Astrocyte (in vitro differentiated cells and primary cell): Measurements from ENCODE around the gene FRMD7.

Experiments used
- EZH2 ChIP-seq: IDR thresholded peaks from 2 replicates; pipeline ENCODE4 v1.6.1; 2012; ENCODE audit warnings: mild to moderate bottlenecking, low read length, inconsistent platforms; ENCODE audit not compliant: insufficient read depth
- TF ChIP-seq, protein P1 (sequence below): IDR thresholded peaks from 2 replicates; pipeline ENCODE4 v1.5.1; 2011; ENCODE audit warnings: low read depth, mild to moderate bottlenecking, inconsistent platforms, low read length, moderate library complexity; ENCODE audit not compliant: insufficient read depth

DNA sequence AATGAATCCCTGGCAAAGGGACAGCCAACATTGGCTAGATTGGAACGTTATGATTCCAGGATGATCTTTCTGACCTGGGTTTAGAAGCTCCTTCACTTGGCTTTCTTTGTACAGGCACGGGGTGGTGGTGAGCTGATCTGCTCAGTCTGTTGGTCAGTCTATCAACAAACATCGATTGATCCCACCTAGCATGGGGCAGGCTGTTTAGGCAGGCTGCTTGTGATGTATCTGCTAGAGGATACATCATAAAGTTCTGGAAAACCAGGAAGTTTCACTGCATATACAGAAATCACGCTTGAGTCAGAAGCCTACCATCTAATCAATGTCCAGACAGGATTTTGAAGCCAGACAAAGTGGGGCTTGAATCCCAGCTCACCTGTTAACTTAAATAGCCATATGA lies 6.9 kb downstream of the FRMD7 start:
- TF ChIP-seq EZH2: no peak
- TF ChIP-seq, protein P1, sequence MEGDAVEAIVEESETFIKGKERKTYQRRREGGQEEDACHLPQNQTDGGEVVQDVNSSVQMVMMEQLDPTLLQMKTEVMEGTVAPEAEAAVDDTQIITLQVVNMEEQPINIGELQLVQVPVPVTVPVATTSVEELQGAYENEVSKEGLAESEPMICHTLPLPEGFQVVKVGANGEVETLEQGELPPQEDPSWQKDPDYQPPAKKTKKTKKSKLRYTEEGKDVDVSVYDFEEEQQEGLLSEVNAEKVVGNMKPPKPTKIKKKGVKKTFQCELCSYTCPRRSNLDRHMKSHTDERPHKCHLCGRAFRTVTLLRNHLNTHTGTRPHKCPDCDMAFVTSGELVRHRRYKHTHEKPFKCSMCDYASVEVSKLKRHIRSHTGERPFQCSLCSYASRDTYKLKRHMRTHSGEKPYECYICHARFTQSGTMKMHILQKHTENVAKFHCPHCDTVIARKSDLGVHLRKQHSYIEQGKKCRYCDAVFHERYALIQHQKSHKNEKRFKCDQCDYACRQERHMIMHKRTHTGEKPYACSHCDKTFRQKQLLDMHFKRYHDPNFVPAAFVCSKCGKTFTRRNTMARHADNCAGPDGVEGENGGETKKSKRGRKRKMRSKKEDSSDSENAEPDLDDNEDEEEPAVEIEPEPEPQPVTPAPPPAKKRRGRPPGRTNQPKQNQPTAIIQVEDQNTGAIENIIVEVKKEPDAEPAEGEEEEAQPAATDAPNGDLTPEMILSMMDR: no peak
